HG02642 (cell line): ENCODE measurements around the gene PAOX.
"Not testable (repeated sequence)": the region's sequence is repeated elsewhere in the genome, so short reads cannot be mapped to it uniquely, and the experiment has no call there.

Experiments used
- ATAC-seq: cut with Tn5 transposase; IDR thresholded peaks from one replicate; pipeline ENCODE4 v1.9.1; 2021; ENCODE audit warnings: mild to moderate bottlenecking; ENCODE audit not compliant: unreplicated experiment, poor library complexity

PAOX gene

DNA sequence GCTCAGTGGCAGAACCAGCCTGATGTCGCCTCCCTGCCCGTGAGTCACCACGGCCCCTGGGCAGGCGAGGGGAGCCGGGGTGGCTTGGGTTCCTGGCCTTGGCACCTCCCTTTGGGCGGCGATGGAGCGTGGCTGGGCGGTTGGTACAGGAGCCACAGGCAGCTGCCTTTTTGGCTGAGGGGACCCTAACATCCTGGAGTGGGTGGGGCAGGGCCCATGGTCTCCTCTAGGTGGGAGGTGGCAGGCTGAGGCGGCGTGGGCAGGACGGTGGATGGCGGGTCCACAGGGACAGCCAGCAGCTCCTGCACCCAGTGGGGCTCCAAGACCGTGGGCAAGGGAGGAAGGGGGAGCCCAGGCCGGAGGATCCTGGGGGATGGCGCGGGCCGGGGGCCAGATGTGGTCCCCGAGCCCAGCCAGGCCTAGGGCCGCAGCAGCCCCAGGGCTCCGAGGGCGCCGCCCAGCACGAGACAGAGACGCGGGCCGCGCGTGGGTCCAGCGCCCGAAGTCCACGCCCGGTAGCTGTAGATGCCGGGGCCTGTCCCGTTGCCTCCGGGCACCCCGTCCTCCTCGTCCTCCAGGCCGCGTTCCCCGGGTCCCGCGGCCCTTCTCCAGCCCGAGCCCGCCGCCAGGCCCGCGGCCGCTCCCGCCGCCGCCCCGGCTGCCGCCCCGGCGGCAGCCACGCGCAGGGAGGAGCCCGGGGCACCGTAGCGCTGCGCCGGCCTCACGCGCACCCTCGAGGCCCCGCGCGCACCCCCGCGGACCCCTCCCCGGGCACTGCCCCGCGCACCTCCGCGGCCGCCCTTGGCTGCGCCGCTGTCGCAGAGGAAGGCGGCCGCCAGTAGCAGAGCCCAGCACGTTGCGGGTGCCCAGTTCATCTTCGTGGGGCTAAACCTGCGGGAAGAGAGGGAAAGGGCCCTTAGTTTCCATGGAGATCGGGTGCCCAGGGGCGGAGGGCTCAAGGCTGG lies 44.0 kb downstream of the PAOX start:
- ATAC-seq, result no peak

DNA sequence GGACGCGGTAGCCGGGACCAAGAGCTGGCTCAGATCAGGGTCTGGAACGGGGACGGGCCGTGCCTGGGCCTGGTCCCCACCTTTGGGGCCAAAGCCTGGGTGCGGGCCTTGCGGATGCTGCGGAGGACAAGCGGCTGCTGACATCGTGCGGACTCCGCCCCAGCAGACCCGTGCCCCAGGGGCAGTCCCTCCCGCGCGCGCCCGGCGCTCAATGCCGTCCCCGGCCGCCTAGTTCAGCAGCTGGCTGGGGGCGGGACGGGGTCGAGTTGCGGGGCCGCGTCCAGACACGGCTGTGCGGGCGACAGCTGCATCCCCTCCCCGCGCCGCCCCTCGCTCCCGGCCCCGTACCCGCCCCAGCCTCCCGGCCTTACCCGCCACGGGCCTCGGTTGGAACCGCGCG lies 45.0 kb downstream of the PAOX start:
- not testable (repeated sequence) for ATAC-seq

DNA sequence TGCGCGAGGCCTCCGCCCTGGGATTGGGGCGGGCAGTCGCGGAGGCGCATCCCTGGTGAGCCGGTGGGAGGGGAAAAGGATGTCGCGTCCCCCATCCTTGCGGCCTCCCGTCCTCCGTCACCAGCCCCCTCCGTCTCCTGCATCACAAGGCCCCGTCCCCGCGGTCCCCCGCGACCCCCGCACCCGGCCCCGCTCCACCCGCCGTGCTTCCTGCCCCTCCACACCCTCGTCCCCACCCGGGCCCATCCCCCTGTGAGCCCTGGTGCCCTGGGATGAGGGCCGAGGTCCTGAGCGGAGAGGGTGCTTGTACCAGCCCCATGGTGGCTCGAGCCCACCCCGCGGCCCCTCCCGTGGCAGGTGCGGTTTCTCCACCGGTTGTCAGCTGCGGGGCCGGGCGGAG lies 45.5 kb downstream of the PAOX start, which contains the start of gene SPRN:
Gene SPRN, minus strand, starts transcription at position 25 of the 400 bp plus-strand sequence. CDS start 944 bp downstream, outside the sequence.
- not testable (repeated sequence) for ATAC-seq

DNA sequence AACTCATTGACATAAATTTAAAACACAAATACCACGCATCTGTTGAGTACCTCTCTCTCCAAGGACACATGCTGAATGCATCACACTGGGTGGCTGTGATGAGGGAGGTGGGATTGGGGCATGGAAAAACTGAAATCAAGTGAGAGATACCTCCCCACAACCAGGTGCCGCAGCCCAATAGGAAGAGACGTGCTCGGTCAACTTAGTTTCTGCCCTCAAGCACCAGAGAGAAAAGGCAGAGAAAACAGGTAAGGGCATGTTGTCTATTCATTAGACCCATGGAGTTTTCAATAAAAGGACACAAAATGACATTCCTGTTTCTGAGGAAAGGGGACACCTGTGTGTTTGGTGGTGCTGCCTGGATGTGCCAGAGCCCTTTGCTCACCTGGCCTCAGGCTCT lies 50.5 kb downstream of the PAOX start:
- not testable (repeated sequence) for ATAC-seq

DNA sequence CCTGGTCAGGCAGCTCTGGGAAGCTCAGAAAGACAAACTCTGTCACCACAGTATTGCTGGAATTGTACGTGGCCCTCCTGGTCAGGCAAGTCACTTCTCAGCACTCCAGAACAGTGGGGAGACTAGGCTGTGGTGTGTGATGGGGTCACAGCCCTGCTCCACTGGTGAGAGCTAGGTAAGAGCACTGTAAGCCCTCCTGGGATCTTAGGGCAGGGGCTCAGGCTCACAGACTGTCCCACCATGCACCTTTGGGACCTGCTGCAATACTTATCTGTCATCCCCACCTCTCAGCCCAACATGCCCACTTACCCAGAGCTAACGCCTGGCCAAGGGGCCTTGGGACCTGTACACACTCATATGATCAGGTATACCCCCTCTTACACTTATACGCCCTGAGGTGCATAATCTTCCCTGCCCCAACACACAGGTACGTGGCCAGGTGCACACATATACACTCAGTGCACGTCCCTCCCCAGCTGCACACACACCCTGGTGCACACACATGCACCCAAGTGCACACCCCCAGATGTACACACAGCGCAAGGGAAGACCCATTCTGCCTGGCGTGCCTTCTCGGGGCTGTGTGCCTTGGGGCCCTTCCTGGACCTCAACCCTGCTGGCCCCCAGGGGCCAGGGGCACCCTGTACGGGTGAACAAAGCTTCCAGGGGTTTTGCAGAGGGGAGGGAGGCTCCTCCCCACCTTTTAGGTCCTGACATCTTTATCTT lies 53.0 kb downstream of the PAOX start:
- ATAC-seq, result not testable (repeated sequence)

DNA sequence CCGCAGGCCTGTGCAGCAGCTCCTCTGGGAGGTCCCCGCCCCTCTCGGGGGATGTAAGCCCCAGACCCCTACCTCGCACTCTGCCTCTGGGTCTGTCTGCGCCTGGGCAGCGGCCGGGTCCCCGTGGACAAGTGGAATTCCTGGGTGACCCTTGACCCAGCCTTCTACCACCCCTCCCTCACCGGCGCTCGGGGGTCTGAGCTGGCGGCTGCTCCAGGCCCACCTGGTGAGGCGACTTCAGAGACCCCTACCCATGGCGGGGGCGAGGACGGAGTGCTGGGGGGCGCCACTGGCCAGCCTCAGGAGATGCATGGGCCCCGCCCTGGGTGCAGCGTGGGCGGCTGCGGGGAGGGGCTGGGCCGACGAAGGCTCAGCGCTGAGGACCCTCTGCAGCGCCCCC lies 53.7 kb downstream of the PAOX start:
- not testable (repeated sequence) for ATAC-seq

DNA sequence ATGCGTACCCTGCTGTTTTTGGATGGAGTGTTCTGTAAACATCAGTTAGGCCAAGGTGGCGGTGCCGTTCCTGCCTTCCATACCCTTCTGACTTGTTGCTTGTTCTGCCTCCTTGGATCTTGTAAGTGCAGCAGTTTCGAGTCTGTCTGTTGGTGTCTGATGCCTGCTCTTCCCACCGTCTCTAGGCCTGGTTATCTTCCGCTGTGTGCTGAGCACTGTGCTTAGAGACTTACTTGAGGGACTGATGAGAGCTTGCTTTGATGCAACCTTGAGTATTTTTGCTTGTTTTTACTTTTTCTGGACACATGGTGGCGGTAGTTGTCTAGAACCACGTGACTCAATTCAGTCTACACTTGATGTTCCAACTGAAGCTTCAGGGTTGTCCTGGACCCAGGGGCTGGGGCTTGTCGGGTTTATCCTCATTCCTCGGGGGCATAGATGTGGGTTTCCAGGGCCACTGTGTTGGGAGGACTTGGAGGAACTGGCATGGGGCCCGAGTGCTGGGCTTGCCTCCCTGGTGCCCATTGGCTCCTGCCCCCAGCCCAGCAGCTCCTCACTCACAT lies 59.7 kb downstream of the PAOX start:
- no peak for ATAC-seq

DNA sequence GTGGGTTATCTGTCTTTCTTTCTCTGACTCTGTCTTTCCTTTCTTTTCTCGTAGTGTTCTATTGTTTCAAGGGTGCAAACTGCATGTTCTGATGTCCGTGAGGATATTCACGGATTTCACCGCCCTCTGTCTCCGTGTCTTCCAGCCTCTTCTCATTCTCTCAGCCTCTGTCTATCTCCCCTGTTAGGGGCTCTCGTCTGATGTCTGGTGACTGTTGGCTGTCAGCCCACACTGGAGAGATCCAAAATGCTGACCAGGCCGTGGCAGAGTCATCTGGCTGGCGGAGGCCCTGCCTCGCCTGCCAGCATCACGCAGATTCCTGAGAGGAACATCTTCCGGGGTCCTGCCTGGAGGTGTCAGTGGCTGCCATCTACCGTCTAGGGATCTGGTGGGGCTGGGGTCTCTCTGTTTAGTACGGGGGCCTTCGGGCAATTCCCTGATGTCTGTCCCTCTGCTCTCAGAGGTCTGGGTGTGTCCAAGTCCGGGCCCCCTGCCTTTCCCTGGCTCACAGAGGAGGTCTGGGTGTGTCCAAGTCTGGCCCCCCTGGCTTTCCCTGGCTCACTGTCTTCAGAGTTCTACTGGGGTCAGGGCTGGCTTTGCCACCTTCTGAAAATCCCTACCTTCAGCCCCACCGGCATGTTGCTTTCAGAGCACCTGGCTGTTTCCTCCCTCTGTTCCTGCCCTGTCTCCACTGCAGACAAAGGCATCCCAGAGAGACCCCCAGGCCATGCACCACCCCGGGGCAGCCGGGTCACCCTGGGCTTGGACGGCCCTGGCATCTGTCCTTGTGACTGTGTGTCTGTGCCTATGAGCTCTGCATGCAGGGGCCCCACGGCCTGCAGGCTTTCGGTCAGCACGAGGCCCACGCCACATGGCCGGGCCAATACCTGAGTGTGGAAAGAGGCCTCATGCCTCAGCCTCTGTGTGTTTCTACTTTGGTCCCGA lies 60.7 kb downstream of the PAOX start:
- no peak for ATAC-seq

DNA sequence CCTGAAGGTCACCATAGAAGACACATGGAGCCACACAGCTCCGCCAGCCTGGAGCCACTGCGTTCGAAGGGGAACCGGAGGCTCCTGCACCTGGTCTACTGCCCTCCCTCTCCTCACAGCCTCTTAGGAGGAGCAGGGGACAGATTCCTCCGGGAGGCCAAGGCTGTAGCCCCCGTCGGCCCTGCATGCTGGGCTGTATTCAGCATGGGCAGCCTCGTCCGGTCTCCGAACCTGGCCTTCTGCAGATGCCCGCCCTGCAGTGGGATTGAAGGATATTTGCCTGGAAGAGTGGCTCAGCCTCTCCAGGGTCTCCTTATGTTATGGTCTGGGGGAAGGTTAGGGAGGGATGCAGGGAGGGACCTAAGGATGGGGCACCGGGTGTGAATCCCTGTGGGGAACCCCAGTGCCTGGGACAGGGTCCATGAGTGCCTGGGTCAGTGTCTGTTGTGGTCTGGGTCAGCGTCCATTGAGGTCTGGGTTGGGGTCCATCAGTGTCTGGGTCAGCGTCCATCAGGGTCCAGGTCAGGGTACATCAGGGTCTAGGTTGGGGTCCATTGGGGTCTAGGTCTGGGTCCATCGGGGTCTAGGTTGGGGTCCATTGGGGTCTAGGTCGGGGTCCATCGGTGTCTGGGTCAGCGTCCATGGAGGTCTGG lies 61.7 kb downstream of the PAOX start:
- ATAC-seq, result no peak
